Endothelial cell of umbilical vein (primary cell): Measurements from ENCODE around the gene EFHC1.

Source experiments
- EZH2 ChIP-seq: IDR thresholded peaks from 2 replicates; pipeline ENCODE4 v1.6.1; 2012; ENCODE audit warnings: borderline replicate concordance, low read depth, mild to moderate bottlenecking, moderate library complexity, low read length, inconsistent platforms; ENCODE audit not compliant: severe bottlenecking
- POLR2A ChIP-seq: IDR thresholded peaks from 2 replicates; pipeline ENCODE4 v1.6.1; 2012; ENCODE audit warnings: low read depth, mild to moderate bottlenecking, control low read depth, low read length

DNA sequence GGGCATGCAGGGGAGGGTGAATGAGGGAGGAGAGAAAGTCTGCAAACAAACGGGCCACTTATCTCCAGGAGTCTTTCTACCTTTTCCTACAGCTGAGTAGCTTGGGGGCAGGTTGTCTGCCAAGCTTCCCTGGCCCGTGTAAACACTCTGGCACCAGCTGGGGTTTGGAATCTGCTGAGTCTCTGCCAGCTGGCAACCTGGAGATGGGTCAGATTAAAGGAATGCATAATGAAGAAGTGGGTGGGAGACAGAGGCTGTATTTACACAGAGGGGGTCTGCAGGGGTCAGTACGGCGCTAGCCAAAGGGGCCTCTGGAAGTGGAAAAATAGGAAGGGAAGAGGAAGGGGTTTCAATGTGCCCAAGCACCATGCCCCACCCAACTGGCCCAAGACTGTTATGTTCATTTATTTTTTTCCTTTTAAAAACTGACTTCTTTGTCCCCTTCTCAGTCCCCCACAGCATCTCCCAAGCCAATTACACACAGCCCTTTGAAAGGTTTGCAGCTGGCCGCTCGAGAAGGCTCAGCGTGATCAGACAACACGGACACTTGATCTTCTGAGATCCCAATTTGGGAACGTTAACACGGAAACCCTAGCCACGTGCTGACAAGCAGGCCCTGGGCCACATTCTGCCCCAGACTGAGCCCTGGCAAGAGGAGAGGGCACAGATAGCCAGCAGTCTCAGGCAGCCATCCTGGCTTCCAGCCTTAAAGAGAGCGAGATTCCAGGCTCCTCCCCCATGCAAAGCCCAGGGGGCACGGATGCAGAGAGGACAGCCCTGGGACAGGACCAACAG is 131.5 kb downstream of the EFHC1 start:
- no peak for TF ChIP-seq EZH2
- TF ChIP-seq POLR2A = no peak
